ENCODE measurements around the gene CACNB4. TPM values are rescaled to one million over a fixed set of nuclear protein-coding genes. Genes with fewer than 3 reads are reported as not detected.

The CACNB4 gene
- total RNA-seq, 2 donors from 2014 or later: 15.4 to 40.6 TPM

DNA sequence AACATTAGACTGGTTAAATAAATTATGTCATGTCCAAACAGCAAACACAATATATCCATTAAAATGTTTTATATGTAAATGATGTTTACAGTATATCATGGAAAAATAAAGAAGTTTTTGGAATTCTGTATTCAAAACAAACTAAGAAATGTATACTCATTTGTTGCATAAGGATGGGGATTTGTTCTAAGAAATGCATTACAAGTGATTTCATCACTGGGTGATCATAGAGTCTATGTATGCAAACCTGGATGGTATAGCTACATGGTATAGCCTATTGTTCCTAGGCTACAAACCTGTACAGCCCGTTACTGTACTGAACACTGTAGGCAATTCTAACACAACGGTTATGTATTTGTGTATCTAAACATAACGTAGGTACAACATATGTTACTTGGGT is 305.7 kb downstream of the CACNB4 start:
- H3K27ac ChIP-seq: no peak overlapping the region
- intact Hi-C loops (cut with DNase I): no loop called here
- no peaks in the 10 kb centered on the region for H3K4me1 ChIP-seq (replicated peaks)
- WGBS: 97% methylated on average over 3 of the region's 3 CpGs
- no peaks in the 10 kb centered on the region for H3K36me3 ChIP-seq
- TF ChIP-seq POLR2A (IDR thresholded peaks at IDR 0.05): no peak
- TF ChIP-seq, protein P1, sequence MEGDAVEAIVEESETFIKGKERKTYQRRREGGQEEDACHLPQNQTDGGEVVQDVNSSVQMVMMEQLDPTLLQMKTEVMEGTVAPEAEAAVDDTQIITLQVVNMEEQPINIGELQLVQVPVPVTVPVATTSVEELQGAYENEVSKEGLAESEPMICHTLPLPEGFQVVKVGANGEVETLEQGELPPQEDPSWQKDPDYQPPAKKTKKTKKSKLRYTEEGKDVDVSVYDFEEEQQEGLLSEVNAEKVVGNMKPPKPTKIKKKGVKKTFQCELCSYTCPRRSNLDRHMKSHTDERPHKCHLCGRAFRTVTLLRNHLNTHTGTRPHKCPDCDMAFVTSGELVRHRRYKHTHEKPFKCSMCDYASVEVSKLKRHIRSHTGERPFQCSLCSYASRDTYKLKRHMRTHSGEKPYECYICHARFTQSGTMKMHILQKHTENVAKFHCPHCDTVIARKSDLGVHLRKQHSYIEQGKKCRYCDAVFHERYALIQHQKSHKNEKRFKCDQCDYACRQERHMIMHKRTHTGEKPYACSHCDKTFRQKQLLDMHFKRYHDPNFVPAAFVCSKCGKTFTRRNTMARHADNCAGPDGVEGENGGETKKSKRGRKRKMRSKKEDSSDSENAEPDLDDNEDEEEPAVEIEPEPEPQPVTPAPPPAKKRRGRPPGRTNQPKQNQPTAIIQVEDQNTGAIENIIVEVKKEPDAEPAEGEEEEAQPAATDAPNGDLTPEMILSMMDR (IDR thresholded peaks at IDR 0.05): no peak
- TF ChIP-seq POLR2AphosphoS5 (IDR thresholded peaks at IDR 0.05): no peak
- H3K27me3 ChIP-seq (replicated peaks; ENCODE audit: insufficient read depth): no peaks in the 10 kb centered on the region
- H3K9me3 ChIP-seq: no peaks in the 10 kb centered on the region
- no peak for DNase-seq (ENCODE audit: low spot score)
- no peak overlapping the region for H3K4me3 ChIP-seq

DNA sequence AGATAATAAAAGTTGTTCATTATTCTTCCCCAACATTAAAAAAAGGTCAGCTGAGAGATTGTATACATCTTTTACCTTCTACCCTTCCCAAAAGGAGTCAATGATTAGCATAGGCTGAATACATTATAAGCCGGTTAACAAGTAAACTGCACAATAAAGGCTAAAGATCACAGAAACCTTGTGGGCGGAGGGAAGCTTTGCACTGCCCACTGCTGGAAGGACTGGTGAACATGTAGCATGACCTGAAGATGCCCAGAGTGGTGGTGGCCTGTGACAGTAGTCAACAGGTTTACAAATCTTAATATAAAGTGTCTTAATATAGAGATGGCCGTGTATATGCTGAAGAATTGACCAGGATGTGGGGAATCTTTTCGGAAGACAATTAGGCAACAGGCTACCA is 306.3 kb downstream of the CACNB4 start:
- no peaks in the 10 kb centered on the region for H3K9me3 ChIP-seq
- H3K27me3 ChIP-seq (replicated peaks; ENCODE audit: insufficient read depth): no peaks in the 10 kb centered on the region
- H3K27ac ChIP-seq: no peak overlapping the region
- no peak for DNase-seq (ENCODE audit: low spot score)
- no peaks in the 10 kb centered on the region for H3K4me1 ChIP-seq (replicated peaks)
- WGBS: 97% methylated on average over 4 of the region's 4 CpGs
- H3K36me3 ChIP-seq: no peaks in the 10 kb centered on the region
- TF ChIP-seq POLR2A (IDR thresholded peaks at IDR 0.05) (no peak), POLR2AphosphoS5 (IDR thresholded peaks at IDR 0.05) (no peak)
- TF ChIP-seq, protein P1 (IDR thresholded peaks at IDR 0.05): no peak
- H3K4me3 ChIP-seq: no peak overlapping the region
- intact Hi-C loops (cut with DNase I): no loop called here

DNA sequence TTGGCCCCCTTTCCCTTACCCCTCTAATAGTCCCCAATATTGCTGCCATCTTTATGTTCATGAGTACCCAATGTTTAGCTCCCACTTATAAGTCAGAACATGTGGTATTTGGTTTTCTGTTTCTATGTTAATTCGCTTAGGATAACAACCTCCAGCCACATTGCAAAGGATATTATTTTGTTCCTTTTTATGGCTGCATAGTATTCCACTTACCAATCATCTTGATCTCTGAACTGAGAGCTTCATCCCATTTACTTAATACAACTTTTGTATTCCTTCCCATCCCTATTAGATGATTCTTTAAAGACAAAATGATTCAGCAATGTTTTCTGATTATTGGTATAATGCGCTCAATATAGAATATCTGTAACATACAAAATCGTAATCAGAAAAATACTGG is 307.3 kb downstream of the CACNB4 start:
- Histone ChIP-seq H3K36me3 (no peaks in the 10 kb centered on the region), H3K27me3 (replicated peaks; ENCODE audit: insufficient read depth) (no peaks in the 10 kb centered on the region), H3K4me3 (no peak overlapping the region), H3K4me1 (replicated peaks) (no peaks in the 10 kb centered on the region), H3K27ac (no peak overlapping the region), H3K9me3 (no peaks in the 10 kb centered on the region)
- intact Hi-C loops (cut with DNase I): no loop called here
- TF ChIP-seq, protein P1 (IDR thresholded peaks at IDR 0.05): no peak
- TF ChIP-seq POLR2AphosphoS5 (IDR thresholded peaks at IDR 0.05): no peak
- no peak for TF ChIP-seq POLR2A (IDR thresholded peaks at IDR 0.05)
- over 99% methylated on average over 3 of the region's 3 CpGs for WGBS
- DNase-seq (ENCODE audit: low spot score): no peak

DNA sequence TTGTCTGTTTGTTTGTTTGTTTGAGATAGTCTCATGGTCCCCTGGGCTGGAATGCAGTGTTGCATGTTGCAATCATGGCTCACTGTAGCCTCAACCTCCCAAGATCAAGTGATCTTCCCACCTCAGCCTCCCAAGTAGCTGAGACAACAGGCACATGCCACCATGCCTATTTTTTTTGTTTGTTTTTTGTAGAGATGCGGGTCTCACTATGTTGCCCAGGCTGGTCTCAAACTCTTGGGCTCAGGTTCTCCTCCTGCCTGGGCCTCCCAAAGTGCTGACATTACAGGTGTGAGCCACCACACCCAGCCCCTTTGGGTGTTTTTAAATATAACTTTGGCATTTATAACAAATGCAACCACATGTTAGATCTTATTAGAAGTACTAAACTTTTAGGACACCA is 308.2 kb downstream of the CACNB4 start:
- Histone ChIP-seq H3K36me3 (no peaks in the 10 kb centered on the region), H3K4me1 (replicated peaks) (no peaks in the 10 kb centered on the region), H3K9me3 (no peaks in the 10 kb centered on the region), H3K4me3 (no peak overlapping the region), H3K27ac (no peak overlapping the region), H3K27me3 (replicated peaks; ENCODE audit: insufficient read depth) (no peaks in the 10 kb centered on the region)
- no peak for DNase-seq (ENCODE audit: low spot score)
- intact Hi-C loops (cut with DNase I): no loop called here
- WGBS: 100% methylated on average over 1 of the region's 1 CpG
- TF ChIP-seq POLR2AphosphoS5 (IDR thresholded peaks at IDR 0.05) (no peak), POLR2A (IDR thresholded peaks at IDR 0.05) (no peak)
- TF ChIP-seq, protein P1 (IDR thresholded peaks at IDR 0.05): no peak

DNA sequence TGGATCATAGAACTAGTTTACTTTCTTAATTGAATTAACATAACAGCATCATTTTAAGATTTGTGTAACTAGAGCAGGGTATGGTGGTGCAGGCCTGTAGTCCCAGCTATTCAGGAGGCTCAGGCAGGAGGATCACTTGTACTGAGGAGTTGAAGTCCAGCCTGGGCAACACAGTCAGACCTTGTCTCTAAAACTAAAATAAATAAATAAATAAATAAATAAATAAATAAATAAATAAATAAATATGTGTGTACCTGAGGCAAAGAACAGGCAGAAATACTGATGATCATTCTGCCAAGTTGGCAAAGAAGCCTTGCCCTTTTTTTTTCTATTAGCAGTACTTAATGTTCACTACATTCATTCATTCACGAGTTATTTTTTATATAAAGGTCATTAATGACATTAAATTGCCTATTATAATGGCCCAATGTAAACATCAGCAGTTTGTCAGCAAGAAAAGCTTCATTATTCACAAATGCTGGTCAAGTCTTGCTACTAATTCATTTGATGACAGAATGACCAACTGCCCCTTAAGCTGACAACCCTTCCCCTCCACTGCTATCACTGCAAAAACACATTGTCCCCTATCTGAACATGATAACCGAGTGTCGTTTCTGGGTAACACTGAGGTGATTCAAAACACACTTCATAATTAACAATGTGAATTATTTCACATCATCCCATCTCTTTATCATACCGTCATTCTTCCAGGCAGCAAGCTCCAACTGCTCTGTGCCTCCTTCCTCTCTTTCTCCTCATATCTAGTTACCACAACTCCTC is 309.6 kb downstream of the CACNB4 start:
- H3K4me1 ChIP-seq (replicated peaks): no peaks in the 10 kb centered on the region
- WGBS: 85% methylated on average over 4 of the region's 4 CpGs
- TF ChIP-seq POLR2A (IDR thresholded peaks at IDR 0.05) (no peak), POLR2AphosphoS5 (IDR thresholded peaks at IDR 0.05) (no peak)
- TF ChIP-seq, protein P1 (IDR thresholded peaks at IDR 0.05): no peak
- DNase-seq (ENCODE audit: low spot score): no peak
- intact Hi-C loops (cut with DNase I): no loop called here
- H3K36me3 ChIP-seq: no peaks in the 10 kb centered on the region
- no peak overlapping the region for H3K27ac ChIP-seq
- H3K27me3 ChIP-seq (replicated peaks; ENCODE audit: insufficient read depth): no peaks in the 10 kb centered on the region
- H3K9me3 ChIP-seq: no peaks in the 10 kb centered on the region
- no peak overlapping the region for H3K4me3 ChIP-seq

Data from prostate gland (tissue), 2 donors.